Activated effector memory CD4-positive, alpha-beta T cell treated with Interleukin-2 at 50 U/mL for 16 hours (primary cell): ENCODE results near the gene C7orf57.
A peak's percentile ranks its signal among the peaks of the same experiment; 100 is the strongest.
"Not testable (repeated sequence)": the region's sequence is repeated elsewhere in the genome, so short reads cannot be mapped to it uniquely, and the experiment has no call there.

Experiments used
- DNase-seq: peaks from one replicate; pipeline ENCODE4 v3.0.0-alpha.2; 2020

C7orf57 gene

GRCh38 chr7:48035301-48035966 is at the start of gene C7orf57:
TSS of gene C7orf57 (plus strand) at chr7:48035543. CDS start at chr7:48036309, 766 bp downstream.
- DNase-seq, result peak; percentile 82

GRCh38 chr7:47988496-47989386 is 46.6 kb upstream of the C7orf57 start:
- no peak for DNase-seq

- DNase-seq, result not testable (repeated sequence)
Observed at GRCh38 chr7:47989607-47990400, 45.5 kb upstream of the C7orf57 start.

GRCh38 chr7:47990592-47990991 is 44.8 kb upstream of the C7orf57 start:
- DNase-seq, result no peak

GRCh38 chr7:47991270-47991669 is 44.1 kb upstream of the C7orf57 start:
- DNase-seq, result no peak

GRCh38 chr7:47991741-47992311 is 43.5 kb upstream of the C7orf57 start:
- peak; percentile 84 for DNase-seq

GRCh38 chr7:47992446-47992845 is 42.9 kb upstream of the C7orf57 start:
- no peak for DNase-seq

GRCh38 chr7:47999413-47999812 is 35.9 kb upstream of the C7orf57 start:
- no peak for DNase-seq

GRCh38 chr7:48000164-48000563 is 35.2 kb upstream of the C7orf57 start:
- not testable (repeated sequence) for DNase-seq

GRCh38 chr7:48004032-48004431 is 31.3 kb upstream of the C7orf57 start:
- DNase-seq, result no peak

GRCh38 chr7:48004638-48005037 is 30.7 kb upstream of the C7orf57 start:
- no peak for DNase-seq

- DNase-seq, result no peak
Observed at GRCh38 chr7:48006866-48007265, 28.5 kb upstream of the C7orf57 start.

- no peak for DNase-seq
Observed at GRCh38 chr7:48009257-48009656, 26.1 kb upstream of the C7orf57 start.

- DNase-seq, result no peak
Observed at GRCh38 chr7:48009954-48010353, 25.4 kb upstream of the C7orf57 start.

GRCh38 chr7:48011323-48011722 is 24.0 kb upstream of the C7orf57 start:
- no peak for DNase-seq

GRCh38 chr7:48011951-48012350 is 23.4 kb upstream of the C7orf57 start:
- no peak for DNase-seq

- no peak for DNase-seq
Observed at GRCh38 chr7:48016641-48017040, 18.7 kb upstream of the C7orf57 start.

GRCh38 chr7:48017674-48018073 is 17.7 kb upstream of the C7orf57 start:
- DNase-seq, result no peak

GRCh38 chr7:48025624-48026023 is 9.7 kb upstream of the C7orf57 start:
- no peak for DNase-seq

GRCh38 chr7:48028938-48029337 is 6.4 kb upstream of the C7orf57 start, which contains the start of gene SUN3:
TSS of gene SUN3 (minus strand) at chr7:48029107. CDS start at chr7:48028938, 169 bp downstream.
- DNase-seq, result no peak

- DNase-seq, result no peak
Observed at GRCh38 chr7:48031111-48031510, 4.2 kb upstream of the C7orf57 start.

- no peak for DNase-seq
Observed at GRCh38 chr7:48033922-48034321, 1.4 kb upstream of the C7orf57 start.

- DNase-seq, result no peak
Observed at GRCh38 chr7:48035967-48036478, 680 bp downstream of the C7orf57 start.
